SH-SY5Y (cell line): ENCODE results near the gene CHCHD1.

ENCODE experiments used
- GATA2 ChIP-seq: IDR thresholded peaks from 2 replicates; pipeline ENCODE4 v1.6.1; 2011; ENCODE audit warnings: mild to moderate bottlenecking, low read depth, low read length
- GATA3 ChIP-seq: IDR thresholded peaks from 2 replicates; pipeline ENCODE4 v1.6.1; 2011; ENCODE audit warnings: low read depth, mild to moderate bottlenecking, low read length, moderate library complexity

GRCh38 chr10:73798087-73798486 lies 16.2 kb downstream of the CHCHD1 start:
- TF ChIP-seq GATA2 = no peak
- no peak for TF ChIP-seq GATA3
